Epithelial cell of proximal tubule (primary cell): ENCODE measurements around the gene SMURF1. TPM values are rescaled to one million over a fixed set of nuclear protein-coding genes. Genes with fewer than 3 reads are reported as not detected.

Source experiments
- DNase-seq: peaks from one replicate; pipeline ENCODE4 v3.0.0-alpha.2; 2011; ENCODE audit warnings: low read depth
- H3K4me3 ChIP-seq: 2 replicates; pipeline ENCODE4 v1.5.1; 2011; ENCODE audit warnings: low read depth, mild to moderate bottlenecking, low read length
- total RNA-seq: library from RNA; depleted of rRNA; stranded (reverse); fragments of >200 nt; gene quantifications from 2 replicates; pipeline ENCODE4 v1.2.3, GENCODE V29; 2015
- TF ChIP-seq, protein P1 (sequence below): conservative IDR thresholded peaks from 2 replicates; pipeline ENCODE4 v1.5.1; 2012; ENCODE audit warnings: low read depth, mild to moderate bottlenecking, low read length

SMURF1 gene
- total RNA-seq, 1 donor from 2014 or later: 30.7 TPM

DNA sequence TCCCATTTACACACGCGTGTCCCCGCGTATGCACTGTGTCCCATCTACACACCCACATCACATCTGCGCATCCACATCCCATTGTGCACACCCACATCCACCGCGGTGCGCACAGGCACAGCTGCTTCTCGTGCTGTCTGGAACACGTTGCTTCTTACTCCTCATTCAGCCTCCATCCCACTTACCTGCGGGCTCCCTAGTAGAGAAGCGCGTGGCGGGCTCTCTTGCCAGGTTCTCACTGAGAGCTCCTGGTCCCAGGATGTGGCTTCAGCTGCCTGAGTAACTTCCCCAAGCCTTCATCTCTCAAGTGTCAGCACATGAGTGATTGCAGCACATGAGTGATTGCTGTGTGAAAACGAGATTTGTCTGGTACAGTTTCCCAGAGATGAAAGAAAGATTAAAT is 147.8 kb downstream of the SMURF1 start:
- no peak overlapping the region for H3K4me3 ChIP-seq
- TF ChIP-seq, protein P1, sequence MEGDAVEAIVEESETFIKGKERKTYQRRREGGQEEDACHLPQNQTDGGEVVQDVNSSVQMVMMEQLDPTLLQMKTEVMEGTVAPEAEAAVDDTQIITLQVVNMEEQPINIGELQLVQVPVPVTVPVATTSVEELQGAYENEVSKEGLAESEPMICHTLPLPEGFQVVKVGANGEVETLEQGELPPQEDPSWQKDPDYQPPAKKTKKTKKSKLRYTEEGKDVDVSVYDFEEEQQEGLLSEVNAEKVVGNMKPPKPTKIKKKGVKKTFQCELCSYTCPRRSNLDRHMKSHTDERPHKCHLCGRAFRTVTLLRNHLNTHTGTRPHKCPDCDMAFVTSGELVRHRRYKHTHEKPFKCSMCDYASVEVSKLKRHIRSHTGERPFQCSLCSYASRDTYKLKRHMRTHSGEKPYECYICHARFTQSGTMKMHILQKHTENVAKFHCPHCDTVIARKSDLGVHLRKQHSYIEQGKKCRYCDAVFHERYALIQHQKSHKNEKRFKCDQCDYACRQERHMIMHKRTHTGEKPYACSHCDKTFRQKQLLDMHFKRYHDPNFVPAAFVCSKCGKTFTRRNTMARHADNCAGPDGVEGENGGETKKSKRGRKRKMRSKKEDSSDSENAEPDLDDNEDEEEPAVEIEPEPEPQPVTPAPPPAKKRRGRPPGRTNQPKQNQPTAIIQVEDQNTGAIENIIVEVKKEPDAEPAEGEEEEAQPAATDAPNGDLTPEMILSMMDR: no peak
- no peak for DNase-seq

- H3K4me3 ChIP-seq: no peak overlapping the region
- TF ChIP-seq, protein P1: no peak
Measured at GRCh38 chr7:98995523-98996149, 148.3 kb downstream of the SMURF1 start.

GRCh38 chr7:98995111-98995510 is 148.8 kb downstream of the SMURF1 start:
- H3K4me3 ChIP-seq: no peak overlapping the region
- no peak for DNase-seq
- TF ChIP-seq, protein P1: no peak

More at GRCh38 chr7:98995523-98996149, 148.3 kb downstream of the SMURF1 start:
- no peak for DNase-seq

GRCh38 chr7:98994046-98994944 is 149.6 kb downstream of the SMURF1 start:
- TF ChIP-seq, protein P1: no peak
- H3K4me3 ChIP-seq: no peak overlapping the region
- DNase-seq: no peak

GRCh38 chr7:98993024-98993897 is 150.6 kb downstream of the SMURF1 start:
- no peak overlapping the region for H3K4me3 ChIP-seq
- DNase-seq: no peak
- TF ChIP-seq, protein P1: peak; percentile 31

DNA sequence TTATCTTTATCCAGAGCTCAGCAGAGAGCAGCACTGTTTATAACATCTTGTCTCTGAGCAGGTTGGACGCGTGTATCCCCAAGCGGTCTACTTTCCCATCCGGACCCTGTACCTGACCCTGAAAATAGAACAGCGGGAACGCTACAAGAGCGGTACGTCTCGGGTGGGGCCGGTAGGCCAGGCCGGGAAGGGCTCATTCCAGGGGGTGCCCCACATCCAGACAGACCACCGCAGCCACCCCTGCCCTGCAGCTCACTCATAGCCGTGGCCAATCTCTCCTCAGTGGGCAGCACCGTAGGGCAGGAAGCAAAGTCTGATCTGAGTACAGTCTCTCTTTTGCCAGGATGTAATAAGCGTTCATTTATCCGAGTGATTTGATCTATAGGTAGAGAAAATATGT is 151.8 kb downstream of the SMURF1 start:
- DNase-seq: no peak
- TF ChIP-seq, protein P1: no peak
- H3K4me3 ChIP-seq: no peak overlapping the region
